Psoas muscle (tissue), 8 donors: ENCODE results near the gene METTL17. TPM values are rescaled to one million over a fixed set of nuclear protein-coding genes. Genes with fewer than 3 reads are reported as not detected.

ENCODE experiments used
- ATAC-seq, 4 donors: fragments of 200-7000 bp; cut with Tn5 transposase; one replicate each; pipeline ENCODE4 v1.9.1; 2020; ENCODE audit warnings: moderate library complexity in 3 of 4, mild to moderate bottlenecking in 2 of 4
- DNase-seq, 2 donors: peaks; one replicate each; pipeline ENCODE4 v3.0.0-alpha.2; 2020
- H3K27ac ChIP-seq: fragments of 200-600 bp; one replicate; pipeline ENCODE4 v1.8.0; 2022
- H3K27me3 ChIP-seq, 3 donors: fragments of 200-600 bp in 1 of 3; one replicate each; pipeline versions ENCODE4 v1.6.1 to v1.8.0; 2013 to 2022; ENCODE audit warnings: low read length in 2 of 3, mild to moderate bottlenecking in 2 of 3, moderate library complexity in 1 of 3; ENCODE audit not compliant: insufficient read depth in 3 of 3
- H3K36me3 ChIP-seq, 2 donors: fragments of 200-600 bp in 1 of 2; one replicate each; pipeline versions ENCODE4 v1.6.1 to v1.8.0; 2013 to 2022; ENCODE audit warnings: low read depth in 1 of 2, mild to moderate bottlenecking in 1 of 2, moderate library complexity in 1 of 2; ENCODE audit not compliant: insufficient read depth in 1 of 2
- H3K4me1 ChIP-seq: fragments of 200-600 bp; one replicate; pipeline ENCODE4 v1.8.0; 2022
- H3K4me3 ChIP-seq: fragments of 200-600 bp; one replicate; pipeline ENCODE4 v1.8.0; 2022; ENCODE audit warnings: mild to moderate bottlenecking
- H3K9me3 ChIP-seq: fragments of 200-600 bp; one replicate; pipeline ENCODE4 v1.8.0; 2022
- CTCF ChIP-seq: fragments of 200-600 bp; IDR thresholded peaks from one replicate; pipeline ENCODE4 v1.8.0; 2022; ENCODE audit warnings: antibody characterized with exemption
- whole genome bisulfite sequencing, 3 donors: extraction: QIAGEN DNeasy Blood & Tissue Kit; methylation state at CpG; one replicate each; pipeline versions ENCODE4 v1.1.6 to v1.1.7; 2013; 5-methylcytosine and 5-hydroxymethylcytosine counted together
- intact Hi-C, 2 donors: fragments of 100-400 bp; cut with DNase I; formaldehyde crosslinking; loops; one replicate each; pipeline versions ENCODE4 v1.11.0 to v1.14.2; 2022
- polyA plus RNA-seq, 3 donors: library from polyadenylated mRNA; stranded (reverse); fragments of 200-250 nt; gene quantifications; one replicate each; pipeline ENCODE4 v1.2.3, GENCODE V29; 2013
- total RNA-seq, 4 donors: library from RNA; stranded (reverse); fragmentation: NEBNext Ultra II Directional in 2 of 4; extraction: Animal tissue kit (Norgen Biotek cat#: 25700) in 2 of 4; gene quantifications; one replicate each; pipeline versions ENCODE4 v1.2.1 to v1.2.4, GENCODE V29; 2021 to 2023
- donor health status: healthy with polysubstance abuse.
- donor health status: DM: no; HTN: no; CAD: no; lungs with moderate emphysema.
- donor health status: Bipolar disorder and iron deficiency.
- donor health status: healthy.
- donor health status: DM: yes; HTN: yes; CAD: no.
- donor health status: DM: no; HTN: no; CAD: no.
- donor health status: DM: no; HTN: no; CAD: no.
- donor health status: DM: yes; HTN: yes; CAD: no.

The METTL17 gene
- total and polyA plus RNA-seq, 7 donors: 24.6 to 55.7 (median 38.0) TPM

- DNase-seq (no peak), ATAC-seq (no peak)
- H3K4me3 ChIP-seq: no peak overlapping the region
- H3K27me3 ChIP-seq: peaks cover 0 to 16% (median 2%) of the 10 kb centered on the region in 3 donors
- 87 to 92% (median 87%) methylated on average over 3 of the region's 3 CpGs for WGBS, 3 donors
- no peaks in the 10 kb centered on the region for H3K9me3 ChIP-seq
- no peaks in the 10 kb centered on the region for H3K36me3 ChIP-seq
- H3K4me1 ChIP-seq: peaks cover 4% of the 10 kb centered on the region
- intact Hi-C loops: loop anchor here (10.0 kb wide), 2 partner anchors 115 to 275 kb away; no protein-coding TSS in a partner anchor
- TF ChIP-seq CTCF: no peak
- no peak overlapping the region for H3K27ac ChIP-seq
Measured at GRCh38 chr14:20969336-20969735, 20.4 kb upstream of the METTL17 start.

- Histone ChIP-seq H3K36me3 (no peaks in the 10 kb centered on the region), H3K4me3 (peak overlapping the region; percentile 75), H3K4me1 (peaks cover 4% of the 10 kb centered on the region), H3K27ac (no peak overlapping the region), H3K9me3 (no peaks in the 10 kb centered on the region), H3K27me3 (peaks cover 0 to 6% (median 2%) of the 10 kb centered on the region in 3 donors)
- intact Hi-C loops: loop anchor here (2.0 to 10.0 kb wide), 3 partner anchors 112 to 356 kb away; no protein-coding TSS in a partner anchor
- no peak for TF ChIP-seq CTCF
- 16 to 27% (median 23%) methylated on average over 10 of the region's 10 CpGs for WGBS, 3 donors
- DNase-seq (no peak), ATAC-seq (peak in 3 of 4 donors; percentile 6 to 25 (median 7))
Measured at GRCh38 chr14:20970647-20970982, 19.2 kb upstream of the METTL17 start.

- H3K27ac ChIP-seq: peak overlapping the region; percentile 53
- WGBS, 3 donors: 0 to 1% (median 1%) methylated on average over 41 to 47 of the region's 47 CpGs
- peak overlapping the region; percentile 75 for H3K4me3 ChIP-seq
- no peaks in the 10 kb centered on the region for H3K9me3 ChIP-seq
- no peaks in the 10 kb centered on the region for H3K36me3 ChIP-seq
- peaks cover 4% of the 10 kb centered on the region for H3K4me1 ChIP-seq
- peak; percentile 85 for TF ChIP-seq CTCF
- peak; percentile 97 to 99 (median 98) for ATAC-seq
- peaks cover 0 to 6% (median 2%) of the 10 kb centered on the region in 3 donors for H3K27me3 ChIP-seq
- peak; percentile 83 to 91 for DNase-seq
- intact Hi-C loops: loop anchor here (2.0 to 10.0 kb wide), 3 partner anchors 112 to 356 kb away; no protein-coding TSS in a partner anchor
Measured at GRCh38 chr14:20970983-20971704, 18.6 kb upstream of the METTL17 start.

- peak in 2 of 4 donors; percentile 24 to 39 for ATAC-seq
- intact Hi-C loops: loop anchor here (2.0 to 10.0 kb wide), 3 partner anchors 113 to 357 kb away; no protein-coding TSS in a partner anchor
Measured at GRCh38 chr14:20971705-20972021, 18.1 kb upstream of the METTL17 start.

More at GRCh38 chr14:20971705-20972021, 18.1 kb upstream of the METTL17 start:
- Histone ChIP-seq H3K36me3 (no peaks in the 10 kb centered on the region), H3K27me3 (peaks cover 0 to 6% (median 0%) of the 10 kb centered on the region in 3 donors), H3K27ac (peak overlapping the region; percentile 53), H3K4me1 (peaks cover 4% of the 10 kb centered on the region), H3K4me3 (peak overlapping the region; percentile 75), H3K9me3 (no peaks in the 10 kb centered on the region)
- no peak for TF ChIP-seq CTCF
- WGBS, 3 donors: 13 to 14% (median 14%) methylated on average over 8 of the region's 8 CpGs
- no peak for DNase-seq
